HG02642 (cell line): ENCODE data around the gene FBXW4.
"Not testable (repeated sequence)": the region's sequence is repeated elsewhere in the genome, so short reads cannot be mapped to it uniquely, and the experiment has no call there.

Experiments used
- ATAC-seq: cut with Tn5 transposase; IDR thresholded peaks from one replicate; pipeline ENCODE4 v1.9.1; 2021; ENCODE audit warnings: mild to moderate bottlenecking; ENCODE audit not compliant: unreplicated experiment, poor library complexity

The FBXW4 gene

DNA sequence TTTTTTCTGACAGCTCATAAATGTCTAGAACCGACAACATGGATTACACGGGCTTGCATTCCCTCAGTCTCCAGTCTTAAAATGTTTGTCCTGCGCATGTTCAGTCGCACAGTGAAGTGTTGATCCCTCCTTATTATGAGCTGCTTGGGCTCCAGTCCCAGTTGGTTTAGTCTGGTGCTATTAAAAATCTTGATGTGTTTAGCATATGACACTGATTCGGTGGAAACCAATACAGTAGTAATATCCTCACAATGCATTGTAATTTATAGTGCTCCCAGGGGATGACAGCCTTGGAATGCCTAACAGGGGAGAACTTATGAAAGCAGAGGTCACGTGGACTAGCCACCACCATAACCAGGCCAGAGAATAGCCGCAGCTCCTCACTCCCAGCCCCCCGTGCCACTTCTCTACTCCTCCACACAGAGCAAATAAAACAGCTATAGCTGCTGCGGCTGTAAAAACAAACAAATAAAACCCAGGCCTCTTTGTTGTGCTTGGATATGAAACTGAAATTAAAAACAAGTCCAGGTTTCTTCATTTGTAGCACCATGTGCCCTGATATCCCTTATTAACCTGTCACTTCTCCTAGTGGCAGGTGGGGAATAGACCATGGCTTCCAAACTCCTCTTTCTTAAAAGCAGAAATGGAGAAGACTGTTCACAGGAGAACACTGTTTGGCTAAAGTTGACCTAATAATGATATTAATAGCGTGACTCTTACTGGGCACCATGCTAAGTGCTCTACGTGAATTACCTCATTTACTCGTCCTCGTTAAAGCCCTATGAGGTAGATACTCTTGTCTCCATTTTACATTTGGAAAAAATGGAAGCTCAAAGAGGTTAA lies 99.2 kb downstream of the FBXW4 start:
- no peak for ATAC-seq

DNA sequence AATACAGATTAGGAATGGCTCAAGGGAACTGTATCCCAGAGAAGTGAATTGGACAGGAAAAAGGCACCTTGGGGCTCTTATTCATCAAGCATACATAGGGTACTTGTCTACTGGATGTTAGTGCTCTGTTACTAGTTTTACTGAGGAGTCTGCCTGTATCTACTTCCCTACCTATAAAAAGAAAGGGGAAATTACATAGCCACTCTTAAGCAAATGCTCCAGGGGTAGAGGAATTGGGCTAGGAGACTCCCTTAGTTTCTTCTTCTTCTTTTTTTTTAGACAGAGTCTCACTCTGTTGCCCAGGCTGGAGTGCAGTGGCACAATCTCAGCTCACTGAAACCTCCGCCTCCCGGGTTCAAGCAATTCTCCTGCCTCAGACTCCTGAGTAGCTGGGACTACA lies 101.6 kb downstream of the FBXW4 start:
- not testable (repeated sequence) for ATAC-seq

DNA sequence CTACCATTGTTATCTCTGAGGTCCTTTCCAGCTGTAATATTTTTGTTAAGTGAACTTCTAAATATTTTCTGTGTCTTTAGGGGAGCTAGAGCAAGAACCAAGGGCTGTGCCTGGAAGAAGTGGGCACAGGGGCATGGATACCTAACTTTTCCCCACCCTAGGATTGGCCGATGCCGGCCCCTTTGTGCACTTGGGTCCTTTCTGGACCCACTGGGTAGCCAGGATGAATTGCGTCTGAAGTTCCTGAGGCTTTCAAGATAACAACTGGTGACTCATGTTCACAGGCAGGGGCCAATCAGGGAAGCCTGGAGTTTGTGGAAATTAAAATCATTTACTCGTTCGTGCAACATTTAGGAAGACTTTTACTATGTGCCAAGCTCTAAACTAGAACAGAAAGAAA lies 106.1 kb downstream of the FBXW4 start:
- ATAC-seq = no peak

DNA sequence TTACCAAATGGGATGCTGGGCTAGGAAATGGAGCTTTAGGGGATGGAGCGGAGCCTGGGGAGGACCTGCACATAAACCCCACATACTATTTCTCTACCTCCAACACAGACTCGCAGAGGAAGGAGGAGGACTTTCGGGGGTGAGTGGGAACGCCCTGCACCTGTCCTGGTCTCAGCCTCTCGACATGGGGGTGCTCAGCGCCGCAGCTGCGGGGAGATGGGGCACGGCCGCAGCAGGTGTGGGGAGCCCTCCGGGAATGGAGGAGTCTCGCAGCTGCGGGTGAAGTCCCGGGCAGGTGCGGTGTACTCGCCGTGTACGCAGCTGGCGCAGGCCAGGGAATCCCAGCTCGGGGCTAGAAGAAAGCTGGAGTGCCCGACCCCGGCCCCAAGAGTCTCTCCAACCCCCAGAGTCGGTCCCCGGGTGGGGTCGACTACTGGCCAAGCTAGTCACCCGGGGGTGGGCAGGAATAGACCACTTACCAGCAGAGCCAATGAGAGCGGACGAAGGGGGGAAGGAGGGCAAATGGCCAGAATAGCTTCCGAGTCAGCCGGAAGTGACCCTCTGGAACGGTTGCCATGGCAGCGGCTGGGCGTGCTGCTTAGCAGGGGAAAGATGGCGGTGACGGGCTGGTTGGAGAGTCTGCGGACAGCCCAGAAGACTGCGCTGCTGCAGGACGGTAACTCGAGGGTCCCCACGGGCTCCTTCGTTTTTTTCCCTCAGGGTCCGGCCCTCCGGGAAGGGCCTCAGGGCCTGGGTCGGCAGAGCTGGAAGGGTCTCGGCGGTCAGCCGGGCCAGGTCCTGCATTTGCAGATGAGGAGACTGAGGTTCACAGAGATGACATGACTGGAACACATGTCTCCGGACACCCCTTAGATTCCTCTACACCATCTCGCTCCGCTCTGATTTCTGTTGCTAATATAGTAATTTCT lies 107.0 kb downstream of the FBXW4 start, which contains the start of the genes DPCD and POLL:
TSS of gene DPCD (plus strand) at position 597 of the 929 bp plus-strand sequence. CDS start at position 613, 16 bp downstream.
TSS of gene POLL (minus strand) at position 533 of the 929 bp plus-strand sequence. CDS start 897 bp downstream, outside the sequence.
- peak; percentile 95 for ATAC-seq

DNA sequence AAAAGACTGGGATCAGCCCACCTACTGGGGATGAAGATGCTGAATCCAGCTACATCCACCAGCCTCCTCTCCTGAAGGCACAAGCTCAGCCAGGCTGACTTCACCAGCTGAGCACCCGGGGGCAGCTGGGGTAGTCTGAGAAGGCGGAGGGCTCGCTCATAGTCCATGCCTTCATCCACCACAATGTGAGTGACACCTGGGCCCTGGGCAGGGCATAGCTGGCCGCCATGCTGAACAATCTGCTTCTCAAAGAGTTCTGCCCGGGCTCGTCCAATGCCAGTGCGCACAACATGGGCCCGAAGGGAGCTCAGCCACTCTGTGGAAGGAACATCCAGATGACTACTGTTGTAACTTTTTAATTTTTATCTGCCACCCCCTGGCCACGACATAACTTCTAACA lies 109.1 kb downstream of the FBXW4 start:
- no peak for ATAC-seq

DNA sequence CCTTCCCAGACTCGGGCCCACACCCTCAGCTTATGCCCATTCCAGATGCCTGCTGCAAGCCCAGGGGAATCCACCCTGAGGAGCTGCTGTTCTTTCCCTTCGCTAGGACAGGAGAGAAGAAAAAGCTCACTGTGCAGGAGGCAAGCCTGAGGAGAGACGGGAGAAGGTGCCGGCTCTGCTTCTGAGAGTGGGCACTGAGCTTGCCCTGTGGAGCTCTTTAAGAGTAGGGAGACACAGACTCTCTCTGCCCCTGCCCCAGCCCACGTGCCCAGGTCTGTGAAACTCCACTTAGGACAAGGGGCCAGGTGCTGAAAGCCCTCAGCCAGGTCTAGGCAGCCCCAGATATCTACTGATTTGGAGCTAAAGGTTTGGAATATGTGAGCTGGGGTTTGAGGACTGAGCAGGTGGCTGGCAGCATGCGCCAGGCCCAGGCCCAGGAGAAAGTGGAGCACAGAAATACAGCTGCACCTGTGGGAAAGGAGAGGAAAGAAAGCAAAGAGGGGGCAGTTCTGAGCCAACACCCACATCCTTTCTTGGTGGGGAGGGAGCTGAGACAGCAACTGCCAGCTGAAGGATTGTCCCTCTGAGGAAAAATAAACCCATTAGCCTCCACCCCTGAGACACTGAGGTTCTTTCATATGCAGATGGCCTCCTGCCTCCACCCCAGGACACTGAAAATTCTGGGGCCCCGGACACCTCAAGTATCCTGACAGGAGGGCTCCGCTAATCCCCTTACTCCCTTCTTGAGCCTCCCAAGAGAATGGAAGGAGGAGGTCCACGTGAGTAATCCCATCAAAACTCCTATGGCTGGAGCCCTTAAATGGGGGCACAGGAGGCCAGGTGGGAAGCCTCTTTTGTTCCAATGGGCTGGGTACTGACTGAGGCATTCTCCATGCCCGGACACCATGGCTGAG lies 114.2 kb downstream of the FBXW4 start:
- ATAC-seq = no peak

DNA sequence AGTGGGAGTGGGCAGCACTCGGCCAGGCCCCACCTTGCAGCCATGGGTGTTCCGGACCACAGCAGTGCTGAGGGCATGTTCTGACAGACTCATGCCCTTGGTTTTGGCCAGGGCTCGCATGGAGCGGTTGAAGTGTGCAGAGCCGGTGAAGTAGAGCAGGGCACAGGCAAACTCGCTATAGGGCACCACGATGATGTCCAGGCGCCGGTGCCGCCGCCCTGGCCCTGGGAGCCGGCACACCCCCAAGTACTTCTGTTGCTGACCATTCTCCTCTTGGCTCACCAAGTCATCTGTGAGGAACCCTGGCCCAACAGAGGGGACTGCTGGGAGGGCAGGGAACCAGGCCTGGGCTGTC lies 115.5 kb downstream of the FBXW4 start:
- ATAC-seq = no peak

DNA sequence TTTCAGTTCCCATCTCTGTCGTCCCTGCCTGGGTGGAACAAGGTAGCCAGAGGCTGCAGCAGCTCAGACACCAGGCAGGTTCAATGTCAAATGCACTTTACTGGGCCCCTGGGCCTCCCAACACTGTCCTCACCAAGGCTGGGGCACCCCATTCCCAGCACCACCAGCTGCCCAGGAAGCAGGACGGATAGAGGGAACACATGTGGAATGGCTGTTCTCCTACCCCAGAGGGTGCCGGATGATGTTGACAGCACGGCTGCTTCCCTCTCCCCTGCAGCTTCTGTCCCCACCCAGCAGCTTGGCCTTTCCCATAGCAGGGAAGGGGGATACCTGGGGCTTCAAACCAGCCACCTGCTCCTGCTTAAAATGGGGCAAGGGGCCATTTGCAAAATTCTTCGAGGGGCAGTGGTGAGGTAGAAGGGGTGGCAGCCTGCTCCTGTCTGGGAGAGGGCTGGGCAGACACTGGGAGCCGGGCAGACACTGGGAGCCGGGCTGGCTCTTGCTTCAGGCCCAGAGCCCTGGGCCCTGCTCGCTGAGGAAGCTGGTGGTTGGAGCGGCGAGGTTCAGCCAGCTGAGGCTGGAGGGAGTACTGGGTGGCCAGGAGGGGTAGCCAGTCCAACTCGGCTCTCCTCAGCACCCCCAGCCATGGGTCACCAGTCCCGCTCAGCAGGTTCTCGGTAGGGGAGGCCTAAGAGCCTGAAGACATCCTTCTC lies 116.0 kb downstream of the FBXW4 start:
- ATAC-seq = no peak

DNA sequence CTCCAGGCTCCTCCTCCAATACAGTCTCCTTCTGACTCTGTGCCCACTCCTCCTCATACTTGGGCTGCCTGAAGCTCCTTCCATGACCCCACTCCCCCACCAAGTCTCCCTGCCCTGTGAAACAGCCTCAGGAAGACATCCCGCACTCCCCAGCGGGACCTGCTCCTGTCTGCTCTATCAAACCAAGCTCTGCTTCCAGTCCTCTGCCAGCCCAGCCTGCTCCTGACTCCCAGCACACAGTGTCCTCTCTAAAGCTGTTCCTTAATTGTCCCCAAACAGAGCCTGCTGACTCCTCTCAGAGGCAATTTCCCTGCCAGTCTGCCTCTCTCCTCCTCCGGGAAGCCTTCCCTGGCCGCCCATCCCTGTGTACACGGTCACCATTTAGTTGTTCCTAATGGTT lies 116.8 kb downstream of the FBXW4 start:
- no peak for ATAC-seq

DNA sequence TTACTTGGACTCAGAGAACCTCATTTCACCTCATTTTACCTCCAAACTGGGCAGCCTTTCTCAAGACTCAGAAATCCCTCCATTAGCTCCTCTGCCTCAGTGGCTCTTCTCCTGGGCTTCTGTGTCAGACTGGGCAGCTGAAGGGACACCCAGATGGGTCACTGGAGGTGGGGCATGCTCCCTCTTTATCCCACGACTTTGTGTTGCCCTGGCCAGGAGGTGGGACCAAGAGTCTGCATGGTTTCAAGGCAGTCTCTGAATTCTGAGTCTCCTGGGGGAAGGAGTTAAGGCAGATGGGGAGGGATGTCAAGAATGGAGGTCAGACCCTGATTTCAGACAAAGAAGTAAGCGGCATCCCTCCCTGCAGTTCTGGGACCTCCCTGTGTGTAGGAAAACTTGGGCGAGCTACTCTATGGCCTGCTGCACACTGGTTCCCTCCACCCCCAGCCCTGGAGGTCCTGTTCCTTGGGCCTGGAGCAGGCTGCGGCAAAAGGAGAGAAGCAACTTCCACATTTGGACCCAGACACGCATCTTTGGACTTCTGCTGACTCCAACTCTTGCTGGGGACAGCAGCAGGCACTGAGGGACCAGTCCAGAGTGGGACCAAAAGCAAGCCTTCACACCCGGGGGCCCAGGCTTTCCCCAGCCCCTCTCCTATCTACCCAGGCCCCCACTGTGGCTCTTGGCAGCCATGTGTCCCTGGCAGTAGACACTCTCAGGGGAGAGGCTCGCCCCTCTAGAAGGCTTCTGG lies 117.7 kb downstream of the FBXW4 start:
- no peak for ATAC-seq

DNA sequence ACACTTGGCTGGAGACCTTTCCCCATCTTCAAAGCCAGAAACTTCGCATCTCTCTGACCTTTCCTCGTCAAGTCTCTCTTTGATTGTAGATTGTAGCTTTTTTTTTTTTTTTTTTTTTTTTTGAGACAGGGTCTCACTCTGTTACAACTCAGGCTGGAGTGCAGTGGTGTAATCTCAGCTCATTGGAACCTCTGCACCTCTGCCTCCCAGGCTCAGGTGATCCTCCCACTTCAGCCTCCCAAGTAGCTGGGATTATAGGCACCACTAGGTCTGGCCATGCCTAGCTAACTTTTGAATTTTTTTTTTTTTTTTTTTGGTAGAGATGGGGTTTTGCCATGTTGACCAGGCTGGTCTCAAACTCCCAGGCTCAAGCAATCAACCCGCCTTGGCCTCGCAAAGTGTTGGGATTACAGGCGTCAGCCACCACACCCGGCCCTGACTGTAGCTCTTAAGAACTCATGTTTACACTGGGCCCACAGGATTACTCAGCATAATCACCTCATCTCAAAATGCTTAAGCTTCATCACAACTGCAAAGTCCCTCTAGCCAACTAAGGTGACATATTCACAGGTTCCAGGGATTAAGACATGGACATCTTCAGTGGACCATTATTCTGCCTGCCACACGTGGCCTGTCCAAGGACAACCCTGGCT lies 118.6 kb downstream of the FBXW4 start:
- no peak for ATAC-seq

DNA sequence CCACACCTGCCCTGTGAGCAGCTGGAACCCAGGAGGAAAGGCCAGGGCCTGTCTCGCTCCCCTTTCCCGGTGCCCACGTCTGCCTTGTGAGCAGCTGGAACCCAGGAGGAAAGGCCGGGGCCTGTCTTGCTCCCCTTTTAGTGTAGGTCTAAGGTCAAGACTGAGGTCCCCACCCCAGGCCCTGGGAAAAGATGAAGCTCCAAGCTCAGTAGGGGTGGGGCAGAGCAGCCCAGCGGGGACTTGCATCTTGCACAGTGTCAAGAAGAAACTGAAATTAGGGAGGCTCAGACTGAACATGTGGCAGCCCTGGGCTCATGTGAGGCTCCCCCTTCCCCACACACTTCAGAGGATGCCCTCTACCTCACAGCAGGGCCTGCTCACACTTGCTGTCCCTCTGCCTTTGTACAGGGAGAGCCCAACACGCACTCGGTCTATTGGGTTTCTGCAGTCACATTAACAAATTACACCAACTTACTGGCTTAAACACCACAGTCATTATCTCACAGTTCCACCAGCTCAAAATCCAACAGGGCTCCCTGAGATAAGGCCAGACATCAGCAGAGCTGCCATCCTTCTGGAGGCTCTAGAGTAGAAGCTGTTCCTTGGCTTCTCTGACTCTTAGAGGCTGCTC lies 119.3 kb downstream of the FBXW4 start:
- ATAC-seq = no peak

DNA sequence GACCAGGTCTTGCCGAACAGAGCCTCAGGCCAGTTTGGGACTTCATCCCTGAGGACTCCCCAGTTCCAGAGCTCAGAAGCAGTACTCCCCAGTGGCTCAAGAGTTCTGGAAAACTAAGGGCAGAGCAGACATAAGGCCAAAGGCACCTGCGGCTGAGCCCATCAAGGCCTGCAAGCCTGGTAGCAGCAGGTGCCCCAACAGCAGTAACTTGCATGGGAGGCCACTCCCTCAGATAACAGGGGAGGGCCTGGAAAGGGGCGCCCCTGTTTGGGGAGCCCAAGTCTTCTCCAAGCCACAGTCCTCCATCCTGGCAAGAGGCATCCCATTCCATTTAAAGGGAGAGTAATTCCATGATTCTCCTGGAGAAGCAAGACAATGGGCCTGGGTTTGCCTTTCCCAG lies 119.9 kb downstream of the FBXW4 start:
- no peak for ATAC-seq

DNA sequence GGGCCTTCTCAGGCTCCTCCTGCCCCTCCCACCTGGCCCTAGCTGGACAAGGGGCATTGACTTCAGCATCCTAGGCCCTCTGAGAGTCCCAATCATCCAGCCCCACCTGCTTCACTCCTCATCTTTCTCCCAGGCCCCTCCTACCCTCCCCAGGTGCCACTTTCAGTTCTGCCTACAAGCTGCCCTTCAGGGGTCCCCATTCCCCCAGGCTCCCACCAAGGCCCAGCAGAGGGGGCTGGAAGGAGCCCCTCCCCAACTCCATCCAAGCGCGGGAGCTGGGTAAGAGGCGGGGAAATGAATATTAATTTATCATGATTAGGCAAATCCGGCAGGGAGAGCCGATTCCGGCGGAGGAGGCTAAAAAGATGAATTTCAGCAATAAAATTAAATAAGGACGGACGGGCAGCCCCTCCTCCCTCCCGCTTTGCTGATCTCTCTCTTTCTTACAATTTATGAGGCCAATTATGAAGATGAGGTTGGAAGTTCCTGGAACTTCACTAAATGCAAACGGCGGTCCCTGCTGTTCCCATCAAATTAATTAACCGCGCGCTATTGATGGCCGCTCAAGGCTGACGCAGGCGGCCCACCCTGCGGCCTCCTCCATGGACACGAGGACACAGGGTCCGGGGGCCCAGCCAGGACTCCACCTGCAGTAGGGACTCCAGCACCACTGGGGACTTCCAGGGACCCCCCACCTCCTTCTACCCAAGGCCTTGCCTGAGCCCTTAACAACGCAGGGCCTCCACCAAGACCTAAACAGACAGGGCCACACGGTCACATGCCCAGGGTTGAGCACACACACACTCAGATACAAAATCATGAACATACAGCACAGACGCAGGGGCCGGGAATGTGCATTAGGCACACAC lies 120.9 kb downstream of the FBXW4 start:
- ATAC-seq = no peak

DNA sequence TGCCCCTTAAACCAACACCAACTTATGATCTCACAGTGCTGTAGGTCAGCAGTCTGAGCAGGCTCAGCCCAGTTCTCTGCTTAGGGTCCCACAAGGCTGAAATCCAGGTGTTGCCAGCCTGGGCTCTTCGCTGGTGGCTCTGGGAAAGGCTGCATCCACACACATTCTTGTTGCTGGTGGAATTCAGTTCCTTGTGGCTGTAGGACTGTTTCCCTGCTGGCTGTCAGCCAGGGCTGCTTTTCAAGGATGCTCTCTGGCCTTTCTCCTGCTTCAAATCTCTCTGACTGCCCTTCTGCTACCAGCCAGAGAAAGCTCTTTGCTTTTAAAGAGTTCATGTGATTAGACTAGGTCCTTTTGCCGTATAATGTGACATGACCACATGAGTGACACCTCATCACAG lies 122.2 kb downstream of the FBXW4 start:
- no peak for ATAC-seq

DNA sequence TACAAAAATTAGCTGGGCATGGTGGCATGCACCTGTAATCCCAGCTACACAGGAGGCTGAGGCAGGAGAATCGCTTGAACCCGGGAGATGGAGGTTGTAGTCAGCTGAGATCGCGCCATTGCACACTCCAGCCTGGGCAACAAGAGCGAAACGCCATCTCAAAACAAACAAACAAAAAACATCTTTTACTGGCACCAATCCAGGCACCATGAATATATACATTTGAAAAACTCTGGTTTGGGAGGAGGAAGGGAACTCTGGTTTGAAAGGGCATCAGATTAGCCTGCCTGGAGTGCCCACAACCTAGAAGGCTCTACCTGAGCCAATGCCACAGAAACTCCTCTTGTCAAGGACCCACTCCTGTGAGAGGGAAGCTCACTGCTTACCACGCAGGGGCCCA lies 122.8 kb downstream of the FBXW4 start:
- no peak for ATAC-seq
